PFSK-1 (cell line): ENCODE results near the gene RABGAP1.

ENCODE experiments used
- POLR2AphosphoS5 ChIP-seq: IDR thresholded peaks from 2 replicates; pipeline ENCODE4 v1.6.1; 2012; ENCODE audit warnings: low read depth, mild to moderate bottlenecking, control low read depth, low read length, moderate library complexity
- TF ChIP-seq, protein P1 (sequence below), 2 experiments: IDR thresholded peaks; 2 replicates each; pipeline versions ENCODE4 v1.6.1 to v1.8.0; 2011 to 2012; ENCODE audit warnings: low read depth in 2 of 2, low read length in 2 of 2, control low read depth in 1 of 2, inconsistent platforms in 1 of 2, mild to moderate bottlenecking in 1 of 2, moderate library complexity in 1 of 2; ENCODE audit not compliant: insufficient read depth in 1 of 2

DNA sequence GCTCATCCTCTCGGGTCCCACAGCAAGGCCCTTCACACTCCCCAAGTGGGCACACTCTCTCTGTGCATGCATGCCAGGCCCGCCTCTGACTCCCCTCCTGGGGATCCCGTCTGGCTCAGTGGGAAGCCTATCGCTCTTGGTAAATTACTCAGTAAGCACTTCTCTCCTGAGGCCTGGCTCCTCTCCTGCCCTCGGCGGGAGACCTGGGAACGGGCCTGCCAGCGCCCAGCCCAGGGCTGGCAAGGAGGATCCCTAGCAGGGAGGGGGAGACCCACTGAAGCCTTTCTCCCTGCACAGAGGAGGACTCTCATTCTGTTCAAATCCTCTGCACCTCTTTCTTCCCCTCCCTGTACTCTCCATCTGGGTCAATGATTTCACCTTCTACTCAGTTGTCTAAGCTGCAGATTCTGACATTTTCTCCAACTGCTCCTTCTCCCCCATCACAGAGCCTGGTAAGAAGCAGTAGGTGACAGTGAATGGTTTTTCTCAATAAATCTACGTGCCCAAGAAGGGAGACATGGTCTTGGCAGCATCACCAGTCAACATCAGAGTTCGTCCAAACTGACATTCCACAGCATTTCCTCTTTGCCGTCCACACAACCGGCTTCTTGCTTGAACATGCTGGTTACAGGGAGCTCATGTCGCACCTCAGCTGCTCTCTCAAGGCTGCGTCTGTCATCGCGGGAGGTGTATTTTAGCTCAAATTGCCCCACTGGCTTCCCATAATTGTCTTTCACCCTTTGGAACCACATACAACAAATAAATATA is 174.5 kb downstream of the RABGAP1 start:
- TF ChIP-seq, protein P1, sequence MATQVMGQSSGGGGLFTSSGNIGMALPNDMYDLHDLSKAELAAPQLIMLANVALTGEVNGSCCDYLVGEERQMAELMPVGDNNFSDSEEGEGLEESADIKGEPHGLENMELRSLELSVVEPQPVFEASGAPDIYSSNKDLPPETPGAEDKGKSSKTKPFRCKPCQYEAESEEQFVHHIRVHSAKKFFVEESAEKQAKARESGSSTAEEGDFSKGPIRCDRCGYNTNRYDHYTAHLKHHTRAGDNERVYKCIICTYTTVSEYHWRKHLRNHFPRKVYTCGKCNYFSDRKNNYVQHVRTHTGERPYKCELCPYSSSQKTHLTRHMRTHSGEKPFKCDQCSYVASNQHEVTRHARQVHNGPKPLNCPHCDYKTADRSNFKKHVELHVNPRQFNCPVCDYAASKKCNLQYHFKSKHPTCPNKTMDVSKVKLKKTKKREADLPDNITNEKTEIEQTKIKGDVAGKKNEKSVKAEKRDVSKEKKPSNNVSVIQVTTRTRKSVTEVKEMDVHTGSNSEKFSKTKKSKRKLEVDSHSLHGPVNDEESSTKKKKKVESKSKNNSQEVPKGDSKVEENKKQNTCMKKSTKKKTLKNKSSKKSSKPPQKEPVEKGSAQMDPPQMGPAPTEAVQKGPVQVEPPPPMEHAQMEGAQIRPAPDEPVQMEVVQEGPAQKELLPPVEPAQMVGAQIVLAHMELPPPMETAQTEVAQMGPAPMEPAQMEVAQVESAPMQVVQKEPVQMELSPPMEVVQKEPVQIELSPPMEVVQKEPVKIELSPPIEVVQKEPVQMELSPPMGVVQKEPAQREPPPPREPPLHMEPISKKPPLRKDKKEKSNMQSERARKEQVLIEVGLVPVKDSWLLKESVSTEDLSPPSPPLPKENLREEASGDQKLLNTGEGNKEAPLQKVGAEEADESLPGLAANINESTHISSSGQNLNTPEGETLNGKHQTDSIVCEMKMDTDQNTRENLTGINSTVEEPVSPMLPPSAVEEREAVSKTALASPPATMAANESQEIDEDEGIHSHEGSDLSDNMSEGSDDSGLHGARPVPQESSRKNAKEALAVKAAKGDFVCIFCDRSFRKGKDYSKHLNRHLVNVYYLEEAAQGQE (IDR thresholded peaks at IDR 0.05; ENCODE audit: insufficient read depth in 1 of 2, low read depth in 2 of 2, low read length in 2 of 2), result no peak
- no peak for TF ChIP-seq POLR2AphosphoS5
